GM12864 (cell line): ENCODE results near the gene MTMR2.

Source experiments
- DNase-seq: peaks from one replicate; pipeline ENCODE4 v3.0.0-alpha.2; 2011; ENCODE audit warnings: low read depth
- H3K4me3 ChIP-seq: 2 replicates; pipeline ENCODE4 v1.5.1; 2011; ENCODE audit warnings: mild to moderate bottlenecking, low read depth, low read length, control low read depth
- TF ChIP-seq, protein P1 (sequence below): IDR thresholded peaks from 2 replicates; pipeline ENCODE4 v1.5.1; 2011; ENCODE audit warnings: low read depth, mild to moderate bottlenecking, moderate library complexity, low read length, control low read depth, inconsistent platforms; ENCODE audit errors: missing control alignments

The MTMR2 gene

DNA sequence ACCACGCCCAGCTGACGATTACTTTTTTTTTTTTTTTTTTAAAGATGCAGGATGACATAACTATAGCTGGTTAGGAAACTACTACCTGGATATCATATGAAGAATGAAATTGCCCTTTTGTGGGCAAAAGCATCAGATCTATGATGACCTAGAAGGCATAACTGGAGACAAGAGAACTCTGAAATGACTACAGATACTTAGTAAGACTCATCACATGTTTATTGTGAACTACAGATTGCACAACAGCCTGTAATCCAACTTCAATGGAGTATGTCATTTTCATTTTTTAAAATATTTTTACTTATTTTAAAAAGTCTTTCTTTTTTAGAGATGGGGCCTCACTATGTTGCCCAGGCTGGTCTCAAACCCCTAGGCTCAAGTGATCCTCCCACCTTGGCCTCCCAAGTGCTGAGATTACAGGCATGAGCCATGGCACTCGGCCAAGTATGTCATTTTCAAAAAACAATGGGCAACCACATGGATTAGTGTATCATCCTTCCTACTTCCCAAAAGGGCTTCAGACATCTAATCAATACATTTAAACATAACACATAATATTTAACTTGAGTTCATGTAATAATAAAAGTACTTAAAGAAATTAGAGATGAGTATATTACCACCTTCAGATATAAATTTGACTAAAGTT is 3.3 kb downstream of the MTMR2 start:
- TF ChIP-seq, protein P1, sequence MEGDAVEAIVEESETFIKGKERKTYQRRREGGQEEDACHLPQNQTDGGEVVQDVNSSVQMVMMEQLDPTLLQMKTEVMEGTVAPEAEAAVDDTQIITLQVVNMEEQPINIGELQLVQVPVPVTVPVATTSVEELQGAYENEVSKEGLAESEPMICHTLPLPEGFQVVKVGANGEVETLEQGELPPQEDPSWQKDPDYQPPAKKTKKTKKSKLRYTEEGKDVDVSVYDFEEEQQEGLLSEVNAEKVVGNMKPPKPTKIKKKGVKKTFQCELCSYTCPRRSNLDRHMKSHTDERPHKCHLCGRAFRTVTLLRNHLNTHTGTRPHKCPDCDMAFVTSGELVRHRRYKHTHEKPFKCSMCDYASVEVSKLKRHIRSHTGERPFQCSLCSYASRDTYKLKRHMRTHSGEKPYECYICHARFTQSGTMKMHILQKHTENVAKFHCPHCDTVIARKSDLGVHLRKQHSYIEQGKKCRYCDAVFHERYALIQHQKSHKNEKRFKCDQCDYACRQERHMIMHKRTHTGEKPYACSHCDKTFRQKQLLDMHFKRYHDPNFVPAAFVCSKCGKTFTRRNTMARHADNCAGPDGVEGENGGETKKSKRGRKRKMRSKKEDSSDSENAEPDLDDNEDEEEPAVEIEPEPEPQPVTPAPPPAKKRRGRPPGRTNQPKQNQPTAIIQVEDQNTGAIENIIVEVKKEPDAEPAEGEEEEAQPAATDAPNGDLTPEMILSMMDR = no peak
- DNase-seq = no peak
- no peak overlapping the region for H3K4me3 ChIP-seq

DNA sequence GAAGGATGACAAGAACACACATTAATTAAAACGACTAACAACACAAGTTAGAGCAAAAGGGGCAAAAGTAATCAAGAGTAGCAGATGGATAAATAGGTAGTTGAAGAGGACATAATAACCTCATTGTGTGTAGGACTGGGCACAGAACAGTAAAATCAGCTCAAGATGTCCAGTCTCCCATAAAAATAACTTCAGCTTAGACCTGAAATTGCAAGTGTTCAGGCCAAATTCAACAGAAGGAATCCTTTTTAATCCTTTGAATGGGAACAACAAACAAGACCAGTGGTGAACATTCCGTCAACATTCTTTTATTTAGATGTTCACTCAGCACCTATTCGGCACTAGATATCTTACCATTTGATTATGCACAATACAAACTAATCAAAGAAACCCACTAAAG is 4.4 kb downstream of the MTMR2 start:
- DNase-seq = no peak
- TF ChIP-seq, protein P1 = no peak
- H3K4me3 ChIP-seq = no peak overlapping the region

DNA sequence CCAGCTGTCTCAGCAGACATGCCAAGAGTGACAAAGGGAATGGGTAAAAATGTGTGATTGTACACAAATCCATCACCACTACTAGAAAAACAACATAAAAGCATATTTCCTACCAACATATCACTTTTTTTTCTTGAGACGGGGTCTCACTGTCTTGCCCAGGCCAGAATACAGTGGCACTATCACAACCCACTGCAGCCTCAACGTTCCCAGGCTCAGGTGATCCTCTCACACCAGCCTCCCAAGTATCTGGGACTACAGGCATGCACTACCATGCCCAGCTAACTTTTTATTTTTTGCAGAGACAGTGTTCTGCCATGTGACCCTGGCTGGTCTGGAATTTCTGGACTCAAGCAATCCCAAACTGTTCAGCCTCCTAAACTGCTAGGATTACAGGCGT is 5.2 kb downstream of the MTMR2 start:
- no peak for DNase-seq
- no peak overlapping the region for H3K4me3 ChIP-seq
- TF ChIP-seq, protein P1 = no peak

DNA sequence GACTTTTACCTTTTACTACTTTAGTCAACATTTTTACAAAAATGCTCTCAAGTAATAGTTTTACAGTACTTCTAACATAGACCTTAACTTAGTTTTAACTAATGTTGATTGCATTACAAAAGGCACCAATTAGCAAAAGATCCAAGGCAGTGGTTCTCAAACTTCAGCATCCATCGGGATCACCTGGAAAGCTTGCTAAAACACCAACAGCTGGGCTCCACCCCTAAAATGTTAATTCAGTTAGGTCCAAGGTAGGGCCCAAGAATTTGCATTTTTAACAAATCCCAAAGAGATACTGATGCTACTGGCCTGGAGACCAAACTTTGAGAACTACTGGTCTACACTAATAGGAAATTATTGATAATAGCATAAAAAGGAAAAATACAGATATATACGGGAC is 5.9 kb downstream of the MTMR2 start:
- no peak overlapping the region for H3K4me3 ChIP-seq
- DNase-seq = no peak
- TF ChIP-seq, protein P1 = no peak

DNA sequence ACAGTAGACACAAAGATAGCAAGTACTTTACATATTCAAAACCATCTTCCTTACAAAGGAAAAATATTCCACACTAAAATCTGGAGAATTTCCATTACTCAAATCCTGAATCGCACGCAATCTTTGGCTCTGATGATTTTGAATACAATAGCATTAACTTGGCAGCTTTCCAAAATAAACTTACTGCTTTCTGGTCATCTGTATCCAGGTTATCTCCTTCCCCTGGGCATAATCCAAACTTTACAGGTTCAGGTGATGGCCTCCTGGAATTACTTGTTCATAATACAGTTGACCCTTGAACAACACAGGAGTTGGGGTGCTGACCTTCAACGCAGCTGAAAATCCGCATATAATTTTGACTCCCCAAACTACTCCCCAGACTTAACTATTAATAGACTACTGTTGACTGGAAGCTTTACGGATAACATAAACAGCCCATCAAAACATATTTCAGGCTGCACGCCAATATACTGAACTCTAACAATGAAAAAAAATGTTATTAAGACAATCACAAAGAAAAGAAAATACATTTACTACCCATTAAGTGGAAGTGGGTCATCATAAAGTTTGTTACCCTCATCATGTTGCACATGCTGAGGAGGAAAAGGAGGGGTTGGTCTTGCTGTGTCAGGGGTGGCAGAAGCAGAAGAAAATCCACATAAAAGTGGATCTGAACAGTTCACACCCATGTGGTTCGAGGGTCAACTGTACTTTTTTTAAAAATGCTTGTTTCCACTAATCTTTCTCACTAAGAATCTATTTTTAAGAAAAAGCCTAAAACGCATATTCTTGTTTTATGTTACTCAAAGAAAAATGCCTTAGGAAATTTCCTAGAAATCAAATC is 6.5 kb downstream of the MTMR2 start:
- no peak for DNase-seq
- TF ChIP-seq, protein P1 = no peak
- no peak overlapping the region for H3K4me3 ChIP-seq

DNA sequence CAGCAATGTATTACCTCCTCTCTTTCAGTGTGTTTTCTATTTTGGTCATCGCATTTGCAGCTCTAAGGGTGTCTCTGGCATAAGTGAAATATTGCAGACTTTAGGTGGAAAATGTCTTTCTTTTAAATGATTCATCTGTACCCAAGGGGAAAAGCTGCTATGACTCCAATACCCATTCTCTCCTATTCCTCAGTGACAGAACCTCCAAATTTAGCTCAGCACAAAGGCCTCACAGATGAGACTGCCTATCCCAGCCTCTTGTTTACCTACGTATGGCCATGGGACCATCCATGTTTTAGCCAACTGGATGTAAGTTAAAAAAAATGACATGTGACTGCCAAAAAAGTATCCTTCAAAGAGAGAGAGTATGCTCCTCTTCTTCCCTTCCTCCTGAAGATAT is 7.9 kb downstream of the MTMR2 start:
- no peak overlapping the region for H3K4me3 ChIP-seq
- DNase-seq = no peak
- TF ChIP-seq, protein P1 = no peak

DNA sequence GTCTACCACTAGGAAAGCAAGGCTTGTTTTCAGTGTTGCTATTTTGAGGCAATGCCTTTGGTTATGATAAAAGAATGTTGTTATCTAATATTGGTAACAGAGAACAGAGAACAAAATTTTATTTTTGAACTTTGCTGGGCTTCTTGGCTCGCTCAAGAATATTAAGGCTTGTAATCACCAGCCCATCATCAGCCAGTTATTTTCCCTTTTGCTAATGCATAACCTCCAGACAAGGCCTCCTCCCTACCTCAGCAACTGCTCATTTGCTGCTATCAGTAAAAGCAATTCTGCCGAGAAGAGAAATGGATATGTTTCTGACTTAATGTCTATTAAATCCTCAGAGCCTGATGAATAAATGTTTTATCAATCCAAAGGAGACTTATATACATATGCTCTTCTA is 8.9 kb downstream of the MTMR2 start:
- DNase-seq = no peak
- no peak overlapping the region for H3K4me3 ChIP-seq
- TF ChIP-seq, protein P1 = no peak
